Measurements from ENCODE around the gene SFXN3. TPM values are rescaled to one million over a fixed set of nuclear protein-coding genes. Genes with fewer than 3 reads are reported as not detected.

SFXN3 gene
- total and polyA plus RNA-seq, 5 experiments from 2014 or later = 9.9 to 66.9 (median 11.5) TPM

- Mint-ChIP-seq H3K36me3 (no peaks in the 10 kb centered on the region), H3K9me3 (no peaks in the 10 kb centered on the region), H3K27ac (peak overlapping the region in 1 of 10 donors; percentile 60), H3K27me3 (peaks cover 15 to 43% (median 26%) of the 10 kb centered on the region in 5 donors), H3K4me1 (peaks cover 19 to 56% (median 47%) of the 10 kb centered on the region in 4 donors), H3K4me3 (peak overlapping the region in 2 of 10 donors; percentile 22 to 31)
- DNase-seq = no peak
- POLR2A ChIA-PET = interaction anchor here (1.7 kb wide), 1 partner anchor 33 kb away, joined by 6 read pairs; the partner anchor contains the start of genes PDZD7 and SFXN3
- ATAC-seq = no peak
Observed at GRCh38 chr10:101064415-101065030, 33.5 kb downstream of the SFXN3 start.

GRCh38 chr10:101065481-101066145, 34.6 kb downstream of the SFXN3 start:
- no peak for ATAC-seq
- H3K4me1 Mint-ChIP-seq = peaks cover 16 to 46% (median 40%) of the 10 kb centered on the region in 4 donors
- POLR2A ChIA-PET = interaction anchor here (0.5 kb wide), 1 partner anchor 101 kb away, joined by 3 read pairs; no protein-coding TSS in a partner anchor
- no peak overlapping the region for H3K27ac Mint-ChIP-seq
- H3K9me3 Mint-ChIP-seq = no peaks in the 10 kb centered on the region
- no peak for DNase-seq
- no peaks in the 10 kb centered on the region for H3K36me3 Mint-ChIP-seq
- peak overlapping the region; percentile 22 to 91 (median 73) for H3K4me3 Mint-ChIP-seq
- peaks cover 15 to 43% (median 26%) of the 10 kb centered on the region in 5 donors for H3K27me3 Mint-ChIP-seq

GRCh38 chr10:101066146-101066895, 35.3 kb downstream of the SFXN3 start:
- Mint-ChIP-seq H3K4me1 (peaks cover 14 to 47% (median 37%) of the 10 kb centered on the region in 4 donors), H3K36me3 (no peaks in the 10 kb centered on the region), H3K9me3 (no peaks in the 10 kb centered on the region), H3K27ac (no peak overlapping the region), H3K4me3 (peak overlapping the region; percentile 50 to 91 (median 76)), H3K27me3 (peaks cover 15 to 46% (median 26%) of the 10 kb centered on the region in 5 donors)
- DNase-seq = peak in 7 of 10 donors; percentile 29 to 70 (median 37)
- ATAC-seq = peak; percentile 57 to 58
- POLR2A ChIA-PET = interaction anchor here (0.9 kb wide), 1 partner anchor 23 kb away, joined by 4 read pairs; no protein-coding TSS in a partner anchor

DNA sequence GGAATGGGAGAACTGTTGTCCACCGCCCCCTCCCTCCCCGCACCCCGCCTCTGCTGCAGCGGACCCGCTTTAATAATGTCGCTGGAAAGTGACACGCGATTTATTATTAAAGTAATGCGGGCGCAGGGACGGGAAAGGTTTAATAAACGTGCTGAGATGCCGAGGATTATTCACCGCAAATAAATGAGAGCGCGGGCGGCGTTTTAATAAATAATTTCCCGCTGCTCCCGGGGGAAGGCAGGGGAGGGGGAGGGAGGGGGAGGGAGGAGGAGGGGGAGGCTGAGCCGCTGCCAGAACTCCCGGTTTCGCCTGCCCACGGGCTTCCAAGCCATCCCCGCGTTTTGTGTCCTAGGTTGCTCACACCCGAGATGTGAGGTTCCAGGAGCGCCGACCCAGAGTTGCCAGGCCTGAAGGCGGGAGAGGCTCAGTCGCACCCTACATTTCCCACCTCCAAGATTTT, 35.9 kb downstream of the SFXN3 start:
- no peaks in the 10 kb centered on the region for H3K36me3 Mint-ChIP-seq
- POLR2A ChIA-PET = interaction anchor here (0.9 kb wide), 1 partner anchor 24 kb away, joined by 4 read pairs; no protein-coding TSS in a partner anchor
- H3K9me3 Mint-ChIP-seq = no peaks in the 10 kb centered on the region
- peak overlapping the region; percentile 86 to 95 (median 90) for H3K4me3 Mint-ChIP-seq
- no peak for ATAC-seq
- no peak for DNase-seq
- peaks cover 11 to 48% (median 32%) of the 10 kb centered on the region in 4 donors for H3K4me1 Mint-ChIP-seq
- H3K27ac Mint-ChIP-seq = no peak overlapping the region
- peaks cover 18 to 52% (median 31%) of the 10 kb centered on the region in 5 donors for H3K27me3 Mint-ChIP-seq

- Mint-ChIP-seq H3K9me3 (no peaks in the 10 kb centered on the region), H3K4me1 (peaks cover 9 to 48% (median 27%) of the 10 kb centered on the region in 4 donors), H3K36me3 (no peaks in the 10 kb centered on the region), H3K4me3 (peak overlapping the region; percentile 86 to 95 (median 90)), H3K27ac (peak overlapping the region in 4 of 10 donors; percentile 37 to 50 (median 46)), H3K27me3 (peaks cover 24 to 58% (median 37%) of the 10 kb centered on the region in 5 donors)
- peak; percentile 53 to 88 (median 74) for DNase-seq
- POLR2A ChIA-PET = interaction anchor here (1.0 kb wide), 1 partner anchor 26 kb away, joined by 5 read pairs; no protein-coding TSS in a partner anchor
- ATAC-seq = peak; percentile 73 to 77
Observed at GRCh38 chr10:101067356-101068083, 36.5 kb downstream of the SFXN3 start.

- POLR2A ChIA-PET = interaction anchor here (1.2 to 1.4 kb wide), 2 partner anchors 27 to 28 kb away, joined by 3 to 7 read pairs; no protein-coding TSS in a partner anchor
- Mint-ChIP-seq H3K36me3 (peaks cover 0 to 2% (median 0%) of the 10 kb centered on the region in 3 donors), H3K27me3 (peaks cover 28 to 66% (median 45%) of the 10 kb centered on the region in 5 donors), H3K4me3 (peak overlapping the region in 1 of 10 donors; percentile 67), H3K4me1 (peaks cover 7 to 41% (median 16%) of the 10 kb centered on the region in 4 donors), H3K27ac (peak overlapping the region in 1 of 10 donors; percentile 69), H3K9me3 (no peaks in the 10 kb centered on the region)
- ATAC-seq (no peak), DNase-seq (no peak)
Observed at GRCh38 chr10:101069441-101069840, 38.4 kb downstream of the SFXN3 start.

GRCh38 chr10:101070098-101070497, 39.1 kb downstream of the SFXN3 start:
- Mint-ChIP-seq H3K36me3 (peaks cover 0 to 2% (median 0%) of the 10 kb centered on the region in 3 donors), H3K27ac (no peak overlapping the region), H3K9me3 (no peaks in the 10 kb centered on the region), H3K27me3 (peaks cover 25 to 64% (median 39%) of the 10 kb centered on the region in 5 donors), H3K4me1 (peaks cover 7 to 38% (median 16%) of the 10 kb centered on the region in 4 donors), H3K4me3 (peak overlapping the region in 1 of 10 donors; percentile 43)
- DNase-seq (no peak), ATAC-seq (no peak)
- POLR2A ChIA-PET = interaction anchor here (1.4 kb wide), 1 partner anchor 29 kb away, joined by 7 read pairs; no protein-coding TSS in a partner anchor

DNA sequence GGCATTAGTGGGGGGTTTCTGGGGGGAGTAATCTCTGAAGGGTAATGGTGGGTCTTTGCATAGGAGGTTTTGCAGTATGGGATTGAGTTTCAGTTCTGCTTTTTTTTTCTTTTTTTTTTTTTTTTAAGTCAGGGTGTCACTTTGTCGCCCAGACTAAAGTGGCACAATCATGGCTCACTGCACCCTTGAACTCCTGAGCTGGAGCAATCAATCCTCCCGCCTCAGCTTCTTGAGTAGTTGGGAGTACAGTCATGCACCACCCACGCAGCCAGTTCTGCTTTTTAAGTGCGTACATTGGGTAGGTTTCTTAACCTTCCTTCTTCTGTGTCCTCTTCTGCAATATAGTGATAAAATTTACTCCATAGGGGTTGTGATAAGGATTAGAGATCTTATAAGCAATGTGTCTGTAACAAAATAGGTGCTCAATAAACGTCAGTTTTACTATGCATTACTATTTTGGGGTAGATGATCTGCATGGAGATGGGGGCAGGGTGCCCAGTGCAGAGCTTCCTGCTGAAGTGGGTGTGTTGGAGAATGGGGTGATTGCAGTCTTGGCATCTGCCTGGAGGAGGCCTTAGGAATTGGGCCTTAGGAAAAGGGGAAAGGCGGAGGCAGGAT, 40.3 kb downstream of the SFXN3 start:
- Mint-ChIP-seq H3K36me3 (peaks cover 0 to 2% (median 0%) of the 10 kb centered on the region in 3 donors), H3K27me3 (peaks cover 25 to 64% (median 39%) of the 10 kb centered on the region in 5 donors), H3K27ac (peak overlapping the region in 1 of 10 donors; percentile 58), H3K4me3 (peak overlapping the region in 1 of 10 donors; percentile 36), H3K9me3 (no peaks in the 10 kb centered on the region), H3K4me1 (peaks cover 2 to 31% (median 11%) of the 10 kb centered on the region in 4 donors)
- ATAC-seq (no peak), DNase-seq (no peak)
- POLR2A ChIA-PET = interaction anchor here (0.7 kb wide), 2 partner anchors 8 to 20 kb away, joined by 3 to 4 read pairs; no protein-coding TSS in a partner anchor

DNA sequence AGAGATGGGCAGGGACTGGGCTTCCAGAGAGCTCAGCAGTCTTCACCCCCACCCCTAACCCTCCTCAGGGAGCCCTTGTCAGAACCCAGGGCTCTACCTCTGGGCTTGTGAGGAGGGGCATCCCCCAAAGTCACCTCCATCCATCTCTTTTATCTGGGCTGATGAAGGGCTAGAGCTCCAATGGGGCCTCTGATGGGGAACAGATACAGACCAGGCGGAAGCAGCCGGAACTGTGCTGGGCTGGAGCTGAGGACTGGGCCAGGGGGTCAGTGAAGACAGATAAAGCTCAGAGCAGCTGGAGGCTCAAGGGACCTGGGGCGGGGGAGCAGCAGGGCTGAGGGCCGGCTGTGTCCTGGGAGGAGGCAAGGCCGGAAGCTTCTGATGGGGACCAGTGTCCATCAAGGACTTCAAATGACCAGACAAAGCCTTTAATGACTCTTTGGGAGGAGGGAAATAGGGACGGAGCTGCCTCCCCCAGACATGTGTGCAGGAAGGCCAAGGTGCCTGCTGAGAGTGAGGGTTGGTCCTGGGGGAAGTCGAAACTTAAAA, 40.9 kb downstream of the SFXN3 start:
- peaks cover 2 to 27% (median 7%) of the 10 kb centered on the region in 4 donors for H3K4me1 Mint-ChIP-seq
- no peak for ATAC-seq
- H3K9me3 Mint-ChIP-seq = no peaks in the 10 kb centered on the region
- DNase-seq = no peak
- H3K4me3 Mint-ChIP-seq = no peak overlapping the region
- peak overlapping the region in 1 of 10 donors; percentile 58 for H3K27ac Mint-ChIP-seq
- H3K27me3 Mint-ChIP-seq = peaks cover 25 to 66% (median 45%) of the 10 kb centered on the region in 5 donors
- peaks cover 0 to 2% (median 0%) of the 10 kb centered on the region in 3 donors for H3K36me3 Mint-ChIP-seq
- POLR2A ChIA-PET = interaction anchor here (0.7 kb wide), 1 partner anchor 9 kb away, joined by 4 read pairs; no protein-coding TSS in a partner anchor

DNA sequence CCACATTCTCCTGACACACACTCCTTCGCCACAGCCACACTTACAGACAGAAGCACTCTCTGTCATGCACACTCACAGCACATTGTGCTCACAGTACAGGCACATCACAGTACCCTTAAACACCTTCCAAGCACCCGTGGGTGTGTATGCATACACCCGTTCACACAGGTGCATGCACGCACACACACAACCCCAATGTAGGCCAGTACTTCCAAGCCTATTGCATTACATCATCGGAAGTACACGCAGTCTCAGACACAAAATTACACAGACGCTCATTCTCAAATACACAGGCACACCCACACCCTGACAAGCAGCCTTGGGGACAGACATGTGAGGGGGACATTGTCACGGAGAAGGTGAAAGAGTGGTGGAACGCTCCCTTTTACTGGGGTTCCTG, 41.9 kb downstream of the SFXN3 start:
- peaks cover 28 to 58% (median 47%) of the 10 kb centered on the region in 5 donors for H3K27me3 Mint-ChIP-seq
- ATAC-seq (no peak), DNase-seq (no peak)
- H3K27ac Mint-ChIP-seq = peak overlapping the region in 1 of 10 donors; percentile 65
- peaks cover 0 to 2% (median 0%) of the 10 kb centered on the region in 3 donors for H3K36me3 Mint-ChIP-seq
- H3K4me3 Mint-ChIP-seq = no peak overlapping the region
- POLR2A ChIA-PET = no interaction called here
- no peaks in the 10 kb centered on the region for H3K9me3 Mint-ChIP-seq
- peaks cover 0 to 20% (median under 1%) of the 10 kb centered on the region in 4 donors for H3K4me1 Mint-ChIP-seq

- DNase-seq (no peak), ATAC-seq (no peak)
- Mint-ChIP-seq H3K27me3 (peaks cover 31 to 65% (median 51%) of the 10 kb centered on the region in 5 donors), H3K9me3 (no peaks in the 10 kb centered on the region), H3K4me1 (peaks cover 0 to 19% (median under 1%) of the 10 kb centered on the region in 4 donors), H3K36me3 (peaks cover 0 to 2% (median 0%) of the 10 kb centered on the region in 3 donors), H3K4me3 (no peak overlapping the region), H3K27ac (no peak overlapping the region)
- POLR2A ChIA-PET = no interaction called here
Observed at GRCh38 chr10:101073631-101074030, 42.6 kb downstream of the SFXN3 start.

Data from naive thymus-derived CD8-positive, alpha-beta T cell (primary cell).